Dedifferentiated amniotic fluid mesenchymal stem cell (primary cell): ENCODE results near the gene COL1A1.

Experiments
- DNase-seq: peaks from one replicate; pipeline ENCODE4 v3.0.0-alpha.2; 2016; ENCODE audit errors: extremely low spot score

The COL1A1 gene

GRCh38 chr17:50199803-50200456, 1.5 kb downstream of the COL1A1 start:
- peak; percentile 88 for DNase-seq

- DNase-seq, result no peak
These were observed 2.1 kb downstream of the COL1A1 start for GRCh38 chr17:50199211-50199802.

- DNase-seq, result no peak
These were observed 3.3 kb downstream of the COL1A1 start for GRCh38 chr17:50198026-50198669.

- no peak for DNase-seq
These were observed 4.6 kb downstream of the COL1A1 start for GRCh38 chr17:50196826-50197225.

- no peak for DNase-seq
These were observed 5.4 kb downstream of the COL1A1 start for GRCh38 chr17:50196036-50196435.

GRCh38 chr17:50194934-50195865, 6.2 kb downstream of the COL1A1 start:
- peak; percentile 66 for DNase-seq

- no peak for DNase-seq
These were observed 7.1 kb downstream of the COL1A1 start for GRCh38 chr17:50194140-50194933.

- DNase-seq, result no peak
These were observed 8.7 kb downstream of the COL1A1 start for GRCh38 chr17:50192618-50193291.

- no peak for DNase-seq
These were observed 9.2 kb downstream of the COL1A1 start for GRCh38 chr17:50192144-50192617.

GRCh38 chr17:50191359-50192143, 9.9 kb downstream of the COL1A1 start:
- DNase-seq, result no peak

GRCh38 chr17:50190603-50191358, 10.7 kb downstream of the COL1A1 start:
- peak; percentile 65 for DNase-seq

GRCh38 chr17:50190293-50190602, 11.2 kb downstream of the COL1A1 start:
- no peak for DNase-seq

- DNase-seq, result peak; percentile 69
These were observed 11.7 kb downstream of the COL1A1 start for GRCh38 chr17:50189550-50190292.

- no peak for DNase-seq
These were observed 12.4 kb downstream of the COL1A1 start for GRCh38 chr17:50188921-50189549.

GRCh38 chr17:50188531-50188920, 12.9 kb downstream of the COL1A1 start:
- DNase-seq, result no peak

- DNase-seq, result peak; percentile 77
These were observed 13.5 kb downstream of the COL1A1 start for GRCh38 chr17:50187751-50188530.

- DNase-seq, result no peak
These were observed 14.1 kb downstream of the COL1A1 start for GRCh38 chr17:50187394-50187725.
